Uterus (tissue), 4 donors: ENCODE results near the gene RGPD5. TPM values are rescaled to one million over a fixed set of nuclear protein-coding genes. Genes with fewer than 3 reads are reported as not detected.
"Not testable (repeated sequence)": the region's sequence is repeated elsewhere in the genome, so short reads cannot be mapped to it uniquely, and the experiment has no call there.

Experiments used
- DNase-seq, 2 donors: peaks; one replicate each; pipeline ENCODE4 v3.0.0-alpha.2; 2019 to 2020
- H3K27ac ChIP-seq, 2 donors: fragments of 200-600 bp; sonication (generic); 1 replicate in 1 of 2; 2 replicates in 1 of 2; pipeline ENCODE4 v1.5.1; 2016 to 2018
- H3K27me3 ChIP-seq, 2 donors: fragments of 200-600 bp; sonication (generic); one replicate each; pipeline ENCODE4 v1.5.1; 2018 to 2019; ENCODE audit warnings: control low read depth in 1 of 2
- H3K36me3 ChIP-seq, 2 donors: fragments of 200-600 bp; sonication (generic); one replicate each; pipeline ENCODE4 v1.5.1; 2019; ENCODE audit warnings: control low read depth in 1 of 2
- H3K4me1 ChIP-seq, 2 donors: fragments of 200-600 bp; sonication (generic); one replicate each; pipeline ENCODE4 v1.5.1; 2018 to 2019; ENCODE audit warnings: control low read depth in 1 of 2
- H3K4me3 ChIP-seq, 2 donors: fragments of 200-600 bp; sonication (generic); 1 replicate in 1 of 2; 2 replicates in 1 of 2; pipeline ENCODE4 v1.5.1; 2018 to 2019; ENCODE audit warnings: mild to moderate bottlenecking in 1 of 2
- H3K9me3 ChIP-seq, 2 donors: fragments of 200-600 bp; sonication (generic); one replicate each; pipeline ENCODE4 v1.5.1; 2019; ENCODE audit warnings: control low read depth in 1 of 2
- intact Hi-C: fragments of 100-400 bp; cut with DNase I; formaldehyde crosslinking; loops from one replicate; pipeline ENCODE4 v1.15.1; 2023; ENCODE audit warnings: low total_unique reads
- total RNA-seq, 4 donors: library from RNA; depleted of rRNA in 3 of 4; stranded (reverse); fragments of >200 nt in 3 of 4; gene quantifications; one replicate each; pipeline versions ENCODE4 v1.1.0 to v1.2.4, GENCODE V29; 2014 to 2023
- donor health status: DM: yes; HTN: yes; CAD: no.

RGPD5 gene
- total RNA-seq, 4 donors from 2014 or later = 10.5 to 111 (median 45.6) TPM

- H3K27me3 ChIP-seq, H3K9me3 ChIP-seq, H3K27ac ChIP-seq, H3K4me3 ChIP-seq, H3K36me3 ChIP-seq, H3K4me1 ChIP-seq, DNase-seq, intact Hi-C loops: not testable (repeated sequence)
These were observed 104.6 kb downstream of the RGPD5 start, which contains the start of gene LIMS3 for GRCh38 chr2:109898462-109899336. Gene LIMS3 (plus strand): TSS chr2:109898688. CDS start chr2:109898729, 41 bp downstream.

DNA sequence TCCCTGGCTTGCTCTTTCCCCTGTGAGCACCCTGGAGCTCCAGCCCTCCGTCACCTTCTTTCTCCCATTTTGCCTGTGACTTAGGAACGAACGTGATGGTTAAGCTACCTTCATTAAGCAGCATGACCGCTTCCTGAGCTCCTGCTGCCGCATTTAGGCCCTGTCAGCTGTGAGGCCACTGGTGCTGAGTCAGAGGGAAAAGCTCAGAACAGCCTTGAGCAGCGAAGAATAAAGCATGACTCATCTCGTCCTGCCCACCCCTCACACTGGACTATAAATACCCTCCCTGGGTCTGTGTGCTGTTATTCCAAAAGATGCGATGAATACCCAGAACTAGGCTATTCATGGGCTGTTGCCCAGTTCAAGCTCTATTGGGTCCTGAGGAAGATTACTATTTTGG lies 111.7 kb downstream of the RGPD5 start:
- H3K4me3 ChIP-seq, intact Hi-C loops, H3K9me3 ChIP-seq, H3K36me3 ChIP-seq, H3K4me1 ChIP-seq, H3K27me3 ChIP-seq, H3K27ac ChIP-seq, DNase-seq: not testable (repeated sequence)

Other genes with a start within 250 kb of the RGPD5 start
- gene SEPTIN10, start 180.3 kb upstream of the RGPD5 start, total RNA-seq = 100 to 1,000 TPM in 3 of 4 donors, 10 to 100 TPM in 1; 52.8 to 181 (median 121) TPM
- 10 to 100 TPM in 2 of 4 donors, 1 to 10 TPM in 2; 6.4 to 32.5 (median 9.4) TPM for gene SOWAHC, start 179.9 kb upstream of the RGPD5 start, total RNA-seq
- gene LIMS3, start 104.4 kb downstream of the RGPD5 start, total RNA-seq = 10 to 100 TPM in 1 of 4 donors, 1 to 10 TPM in 1, not detected in 2; 6.6 to 32.8 TPM